Progenitor cell of endocrine pancreas (in vitro differentiated cells): ENCODE data around the gene ADARB1. TPM values are rescaled to one million over a fixed set of nuclear protein-coding genes. Genes with fewer than 3 reads are reported as not detected.
A peak's percentile ranks its signal among the peaks of the same experiment; 100 is the strongest.

ENCODE experiments used
- DNase-seq: peaks from one replicate; pipeline ENCODE4 v3.0.0; 2021; ENCODE audit warnings: low spot score; ENCODE audit not compliant: unreplicated experiment
- H3K27ac Mint-ChIP-seq: 2 replicates; pipeline ENCODE4 v1.8.0; 2021; ENCODE audit warnings: mild to moderate bottlenecking, moderate library complexity, mixed read lengths
- H3K27me3 Mint-ChIP-seq: 2 replicates; pipeline ENCODE4 v1.8.0; 2021; ENCODE audit warnings: mixed read lengths
- H3K36me3 Mint-ChIP-seq: 2 replicates; pipeline ENCODE4 v1.8.0; 2022; ENCODE audit warnings: mixed read lengths; ENCODE audit not compliant: insufficient read depth
- H3K4me1 Mint-ChIP-seq: 2 replicates; pipeline ENCODE4 v1.8.0; 2021; ENCODE audit warnings: low read depth, mixed read lengths
- H3K4me3 Mint-ChIP-seq: 2 replicates; pipeline ENCODE4 v1.8.0; 2021; ENCODE audit warnings: low read depth, mild to moderate bottlenecking, moderate library complexity, mixed read lengths
- H3K9me3 Mint-ChIP-seq: 2 replicates; pipeline ENCODE4 v1.8.0; 2021; ENCODE audit warnings: low read depth, mixed read lengths
- CTCF ChIP-seq: fragments of 200-600 bp; sonication (generic); IDR thresholded peaks from one replicate; pipeline ENCODE4 v1.5.0; 2021; ENCODE audit warnings: antibody characterized with exemption, mild to moderate bottlenecking; ENCODE audit not compliant: unreplicated experiment
- total RNA-seq: library from RNA; stranded (reverse); gene quantifications from 2 replicates; pipeline ENCODE4 v1.2.1, GENCODE V29; 2021

ADARB1 gene
- total RNA-seq, 1 donor from 2014 or later: 19.1 TPM

GRCh38 chr21:45252448-45252925 is 178.1 kb downstream of the ADARB1 start:
- DNase-seq: peak; percentile 4
- no peak for TF ChIP-seq CTCF
- Mint-ChIP-seq H3K4me3 (no peak overlapping the region), H3K27me3 (peaks cover 11% of the 10 kb centered on the region), H3K27ac (no peak overlapping the region), H3K36me3 (no peaks in the 10 kb centered on the region), H3K4me1 (peaks cover 14% of the 10 kb centered on the region), H3K9me3 (no peaks in the 10 kb centered on the region)

- H3K36me3 Mint-ChIP-seq: no peaks in the 10 kb centered on the region
- H3K4me3 Mint-ChIP-seq: no peak overlapping the region
- peaks cover 10% of the 10 kb centered on the region for H3K27me3 Mint-ChIP-seq
- H3K4me1 Mint-ChIP-seq: peaks cover 13% of the 10 kb centered on the region
- H3K27ac Mint-ChIP-seq: no peak overlapping the region
- peak; percentile 6 for DNase-seq
- no peaks in the 10 kb centered on the region for H3K9me3 Mint-ChIP-seq
- no peak for TF ChIP-seq CTCF
Observed at GRCh38 chr21:45253180-45253579, 178.8 kb downstream of the ADARB1 start.

GRCh38 chr21:45253633-45254459 is 179.5 kb downstream of the ADARB1 start:
- no peaks in the 10 kb centered on the region for H3K9me3 Mint-ChIP-seq
- H3K36me3 Mint-ChIP-seq: no peaks in the 10 kb centered on the region
- peaks cover 7% of the 10 kb centered on the region for H3K4me1 Mint-ChIP-seq
- no peak for TF ChIP-seq CTCF
- no peak overlapping the region for H3K27ac Mint-ChIP-seq
- H3K4me3 Mint-ChIP-seq: no peak overlapping the region
- peaks cover 10% of the 10 kb centered on the region for H3K27me3 Mint-ChIP-seq
- DNase-seq: peak; percentile 6

DNA sequence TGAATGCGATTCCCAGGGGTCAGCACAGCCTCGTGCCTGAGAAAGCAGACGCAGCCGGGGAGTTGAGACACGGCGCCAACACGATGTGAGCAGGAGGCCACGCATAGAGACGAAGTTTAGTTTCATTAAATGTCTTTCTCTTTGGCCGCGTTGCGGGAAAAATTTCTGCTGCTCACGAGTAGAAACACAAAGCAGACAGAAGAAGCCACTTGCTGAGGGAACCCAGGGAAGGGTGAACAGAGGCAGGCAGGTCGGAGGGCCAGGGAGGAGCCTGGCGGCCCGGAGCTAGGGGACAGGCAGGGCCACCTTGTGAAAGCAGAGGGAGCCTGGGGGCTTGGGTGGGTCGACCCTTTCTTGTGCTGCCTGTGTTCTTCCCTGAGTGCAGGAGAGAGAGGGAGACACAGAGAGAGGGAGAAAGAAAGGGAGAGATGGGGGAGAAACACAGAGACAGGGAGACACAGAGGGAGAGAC is 180.1 kb downstream of the ADARB1 start:
- no peak overlapping the region for H3K4me3 Mint-ChIP-seq
- peaks cover 10% of the 10 kb centered on the region for H3K27me3 Mint-ChIP-seq
- peaks cover under 1% of the 10 kb centered on the region for H3K4me1 Mint-ChIP-seq
- DNase-seq: peak; percentile 3
- TF ChIP-seq CTCF: no peak
- H3K9me3 Mint-ChIP-seq: no peaks in the 10 kb centered on the region
- no peaks in the 10 kb centered on the region for H3K36me3 Mint-ChIP-seq
- H3K27ac Mint-ChIP-seq: no peak overlapping the region

DNA sequence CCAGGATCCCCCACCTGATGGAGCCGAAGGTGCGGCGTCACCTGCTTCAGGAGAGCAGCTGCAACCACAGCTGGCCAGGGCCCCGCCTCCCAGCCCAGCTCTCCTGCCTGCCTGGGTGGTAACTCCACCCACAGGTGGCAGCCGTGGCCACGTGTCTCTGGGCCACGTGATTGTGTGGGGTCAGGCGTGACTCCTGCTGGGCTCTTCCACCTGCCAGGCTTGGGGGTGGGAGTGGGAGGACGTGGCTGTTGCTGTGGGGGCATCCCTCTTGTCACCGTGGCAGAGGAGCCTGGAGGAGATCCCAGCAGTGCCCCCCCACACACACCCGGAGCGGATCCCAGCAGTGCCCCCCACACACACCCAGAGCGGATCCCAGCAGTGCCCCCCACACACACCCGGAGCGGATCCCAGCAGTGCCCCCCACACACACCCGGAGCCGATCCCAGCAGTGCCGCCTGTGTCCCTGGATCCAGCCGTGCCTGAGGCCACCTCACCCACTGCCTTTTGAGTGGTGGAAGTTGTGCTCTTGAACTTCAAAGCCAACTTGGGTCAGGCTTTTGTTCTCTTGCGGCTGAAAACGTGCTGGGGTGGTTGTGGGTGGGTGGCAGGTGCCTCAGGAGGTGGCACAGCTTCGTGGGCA is 181.1 kb downstream of the ADARB1 start:
- TF ChIP-seq CTCF: no peak
- no peaks in the 10 kb centered on the region for H3K36me3 Mint-ChIP-seq
- no peaks in the 10 kb centered on the region for H3K9me3 Mint-ChIP-seq
- no peaks in the 10 kb centered on the region for H3K4me1 Mint-ChIP-seq
- no peak overlapping the region for H3K27ac Mint-ChIP-seq
- H3K4me3 Mint-ChIP-seq: no peak overlapping the region
- peaks cover 10% of the 10 kb centered on the region for H3K27me3 Mint-ChIP-seq
- peak; percentile 9 for DNase-seq
